Measurements from ENCODE around the gene EPDR1. TPM values are rescaled to one million over a fixed set of nuclear protein-coding genes. Genes with fewer than 3 reads are reported as not detected.

The EPDR1 gene
- total and polyA plus RNA-seq, 2 of the 4 experiments (the other 2 are of a cell fraction): under 0.01 to 0.09 TPM

- no peak overlapping the region for H2BK20ac ChIP-seq (ENCODE audit: low read depth, low read length)
- DNase-seq: no peak
- WGBS, 2 experiments (ENCODE audit: extremely low coverage in 2 of 2, insufficient read length in 1 of 2): no CpG with 5 or more reads among the region's 4 CpGs
- no peak overlapping the region for H2AK9ac ChIP-seq (replicated peaks; ENCODE audit: low read depth, low read length, poor library complexity)
- H3K56ac ChIP-seq (ENCODE audit: extremely low read depth, insufficient read depth, low read length): no peak overlapping the region
- no peaks in the 10 kb centered on the region for H3K36me3 ChIP-seq (ENCODE audit: control insufficient read depth, insufficient read depth, low read length)
- ChIA-PET CTCF (no interaction called here), POLR2A (ENCODE audit: unreplicated experiment) (no interaction called here)
- no peak overlapping the region for H3K9ac ChIP-seq (ENCODE audit: low read depth, low read length)
- ATAC-seq (ENCODE audit: low read depth): no peak
- no peak overlapping the region for H3K18ac ChIP-seq (ENCODE audit: low read depth, low read length)
- H3K27me3 ChIP-seq (ENCODE audit: control insufficient read depth, insufficient read depth, low read length): no peaks in the 10 kb centered on the region
- H3K79me1 ChIP-seq (ENCODE audit: low read depth in 1 of 2, low read length in 2 of 2): no peaks in the 10 kb centered on the region
- no peak overlapping the region for H3K4ac ChIP-seq (ENCODE audit: low read depth, low read length)
- H2BK120ac ChIP-seq (ENCODE audit: low read depth, low read length): no peak overlapping the region
- dilution Hi-C loops (cut with HindIII; ENCODE audit: low sequenced_read_pairs, unreplicated experiment): no loop called here
- TF ChIP-seq NFE2L2 (IDR thresholded peaks at IDR 0.05; ENCODE audit: low read depth, low read length) (no peak), FOS (IDR thresholded peaks at IDR 0.05; ENCODE audit: low read depth, low read length) (no peak), RAD21 (IDR thresholded peaks at IDR 0.05; ENCODE audit: low read length) (no peak), MAZ (IDR thresholded peaks at IDR 0.05; ENCODE audit: borderline replicate concordance, low read depth, low read length) (no peak), ELK1 (IDR thresholded peaks at IDR 0.05; ENCODE audit: borderline replicate concordance, low read depth, low read length) (no peak), CTCF (conservative IDR thresholded peaks at IDR 0.05; ENCODE audit: low read depth, low read length) (no peak), CHD1 (IDR thresholded peaks at IDR 0.05; ENCODE audit: low read depth, low read length) (no peak), SMC3 (IDR thresholded peaks at IDR 0.05; ENCODE audit: low read depth, low read length) (no peak), MAFK (IDR thresholded peaks at IDR 0.05; ENCODE audit: low read depth, low read length) (no peak), POLR2A (IDR thresholded peaks at IDR 0.05; ENCODE audit: low read depth, low read length) (no peak), CEBPB (IDR thresholded peaks at IDR 0.05; ENCODE audit: low read depth, low read length) (no peak), RFX5 (IDR thresholded peaks at IDR 0.05; ENCODE audit: low read depth, low read length) (no peak), MXI1 (IDR thresholded peaks at IDR 0.05; ENCODE audit: borderline replicate concordance, low read depth, low read length) (no peak), BHLHE40 (IDR thresholded peaks at IDR 0.05; ENCODE audit: low read depth, low read length) (no peak), RCOR1 (IDR thresholded peaks at IDR 0.05; ENCODE audit: insufficient replicate concordance, low read length) (no peak)
- TF ChIP-seq, protein P1, sequence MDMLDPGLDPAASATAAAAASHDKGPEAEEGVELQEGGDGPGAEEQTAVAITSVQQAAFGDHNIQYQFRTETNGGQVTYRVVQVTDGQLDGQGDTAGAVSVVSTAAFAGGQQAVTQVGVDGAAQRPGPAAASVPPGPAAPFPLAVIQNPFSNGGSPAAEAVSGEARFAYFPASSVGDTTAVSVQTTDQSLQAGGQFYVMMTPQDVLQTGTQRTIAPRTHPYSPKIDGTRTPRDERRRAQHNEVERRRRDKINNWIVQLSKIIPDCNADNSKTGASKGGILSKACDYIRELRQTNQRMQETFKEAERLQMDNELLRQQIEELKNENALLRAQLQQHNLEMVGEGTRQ (IDR thresholded peaks at IDR 0.05; ENCODE audit: low read depth, low read length): no peak
- no peak overlapping the region for H2AFZ ChIP-seq (replicated peaks; ENCODE audit: low read length, poor library complexity)
- H3K27ac ChIP-seq (ENCODE audit: insufficient read depth, low read length): no peak overlapping the region
- H4K91ac ChIP-seq (ENCODE audit: insufficient read depth, low read depth, low read length): no peak overlapping the region
- peaks cover 13% of the 10 kb centered on the region for H3K9me3 ChIP-seq (ENCODE audit: control insufficient read depth, insufficient read depth, low read length)
- no peak overlapping the region for H4K8ac ChIP-seq (ENCODE audit: low read depth in 2 of 2, low read length in 2 of 2)
- no peak overlapping the region for H3K14ac ChIP-seq (replicated peaks; ENCODE audit: low read depth, low read length)
- H2BK15ac ChIP-seq (ENCODE audit: low read depth, low read length): no peak overlapping the region
- BruUV-seq (replicated peaks): no TSS peak
- no peak overlapping the region for H2AK5ac ChIP-seq (ENCODE audit: low read depth, low read length)
- H3K4me1 ChIP-seq (ENCODE audit: control insufficient read depth, insufficient read depth, low read length): no peaks in the 10 kb centered on the region
- H3K9me1 ChIP-seq (ENCODE audit: insufficient read depth, low read length): no peaks in the 10 kb centered on the region
- in situ Hi-C loops (cut with MboI; ENCODE audit: low sequenced_read_pairs): no loop called here
- no peak overlapping the region for H2BK5ac ChIP-seq (ENCODE audit: low read depth, low read length, poor library complexity, severe bottlenecking)
- no peak overlapping the region for H4K5ac ChIP-seq (ENCODE audit: low read depth, low read length)
- no peak overlapping the region for H3K4me2 ChIP-seq (ENCODE audit: low read depth, low read length)
- no peak overlapping the region for H3K4me3 ChIP-seq (ENCODE audit: insufficient read depth, low read depth, low read length)
- H3K23ac ChIP-seq (ENCODE audit: low read depth, low read length): no peak overlapping the region
- intact Hi-C loops (cut with micrococcal nuclease): no loop called here
- no peaks in the 10 kb centered on the region for H4K20me1 ChIP-seq (ENCODE audit: insufficient read depth, low read length)
Measured at GRCh38 chr7:37945336-37945735, 24.9 kb downstream of the EPDR1 start.
